ENCODE data around the gene NCAM2.

Gene NCAM2

DNA sequence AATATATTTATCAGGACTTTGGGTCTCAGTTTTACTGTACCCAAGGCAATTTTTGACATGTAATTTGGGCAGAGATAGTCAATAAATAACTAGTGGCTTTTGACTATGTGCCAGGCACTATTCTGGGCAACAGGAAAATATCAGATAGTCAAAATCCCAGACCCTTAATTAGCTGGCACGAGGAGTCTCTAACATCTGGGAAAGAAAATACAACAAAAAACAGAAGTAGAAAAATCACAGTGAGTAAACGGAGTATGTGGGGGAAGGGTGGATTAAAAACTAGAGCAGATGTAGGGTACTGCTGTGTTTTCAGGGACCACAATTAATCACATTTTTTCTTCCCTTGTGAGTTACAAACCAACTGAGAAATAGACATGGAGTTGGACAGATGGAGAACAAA is 217.8 kb downstream of the NCAM2 start:
- DNase-seq (ENCODE audit: low read depth in 2 of 2), result no peak

DNA sequence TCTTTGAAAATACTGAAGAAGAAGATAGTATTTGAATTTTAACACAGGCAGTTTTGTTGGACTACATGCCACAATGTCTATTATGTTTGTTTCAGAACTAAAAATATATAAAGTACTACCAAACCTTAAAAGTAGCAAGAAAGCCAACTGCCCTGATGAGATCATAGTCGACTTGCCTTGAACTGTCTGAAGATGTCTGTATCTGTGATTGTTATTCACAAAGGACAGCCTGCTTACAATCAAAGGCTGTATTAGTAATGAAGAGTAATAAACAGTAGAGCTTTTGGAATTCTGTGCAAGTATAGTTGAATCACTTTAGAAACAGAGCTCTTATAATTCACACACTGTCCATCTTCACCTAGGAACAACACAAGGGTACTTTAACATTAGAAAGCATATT is 228.3 kb downstream of the NCAM2 start:
- no peak for DNase-seq (ENCODE audit: low read depth in 2 of 2)

- DNase-seq (ENCODE audit: low read depth in 2 of 2), result no peak
Observed at GRCh38 chr21:21230672-21231071, 232.5 kb downstream of the NCAM2 start.

DNA sequence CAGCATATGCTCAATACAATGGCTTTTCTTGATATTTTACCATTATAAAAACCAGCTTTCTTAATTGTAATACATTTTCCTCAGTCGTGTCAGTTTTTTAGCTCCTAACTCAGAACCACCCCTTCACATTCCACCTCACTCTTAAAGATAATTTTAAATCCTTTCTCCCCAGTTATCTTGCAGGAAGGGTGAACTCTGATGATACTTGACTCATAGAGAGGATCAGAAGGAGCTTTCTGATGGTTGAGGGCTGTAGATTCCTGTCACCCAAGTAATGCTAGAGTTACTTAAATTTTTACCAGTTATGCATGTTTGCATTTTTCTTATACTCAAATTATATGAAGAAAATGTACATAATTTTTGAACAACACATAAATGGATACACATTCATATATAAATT is 233.7 kb downstream of the NCAM2 start:
- DNase-seq (ENCODE audit: low read depth in 2 of 2), result no peak

- no peak for DNase-seq (ENCODE audit: low read depth in 2 of 2)
Observed at GRCh38 chr21:21232320-21232719, 234.1 kb downstream of the NCAM2 start.

GRCh38 chr21:21233051-21233450 is 234.8 kb downstream of the NCAM2 start:
- DNase-seq (ENCODE audit: low read depth in 2 of 2), result no peak

GRCh38 chr21:21236996-21237395 is 238.8 kb downstream of the NCAM2 start:
- DNase-seq (ENCODE audit: low read depth in 2 of 2), result no peak

DNA sequence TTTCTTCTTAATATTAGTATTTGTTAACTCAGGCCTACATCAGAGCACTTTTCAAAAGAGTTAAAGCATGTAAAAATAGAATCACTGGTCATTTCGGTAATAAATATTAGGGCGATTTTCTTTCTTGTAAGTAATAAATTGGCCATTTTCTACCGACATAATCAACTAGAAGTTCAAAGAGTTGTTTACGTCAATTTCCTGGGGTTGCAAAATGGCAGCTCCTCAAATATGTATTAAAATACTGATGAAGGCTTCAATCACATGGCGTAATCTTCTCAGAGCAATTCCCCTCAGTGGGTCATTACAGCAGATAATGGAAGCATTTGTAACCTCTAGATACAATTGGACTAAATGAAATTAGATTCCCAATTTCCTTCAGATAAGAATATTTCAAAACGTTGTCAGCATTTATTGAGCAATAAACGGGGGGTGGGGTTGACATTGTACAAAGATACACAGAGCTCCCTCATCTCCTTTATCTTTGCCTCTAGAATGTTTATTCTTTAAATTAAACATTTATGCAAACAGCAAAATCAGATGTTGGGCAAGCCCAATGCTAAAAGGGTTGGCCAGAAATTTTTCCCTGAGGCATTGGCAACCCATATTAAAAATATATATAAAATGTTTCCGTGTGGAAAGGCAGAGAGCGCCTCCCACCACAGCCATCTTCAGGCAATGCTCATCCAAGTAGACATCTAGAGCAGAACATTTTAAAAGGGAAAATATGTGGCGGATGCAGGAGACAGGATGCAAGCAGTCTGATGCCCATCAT is 240.6 kb downstream of the NCAM2 start:
- no peak for DNase-seq (ENCODE audit: low read depth in 2 of 2)

DNA sequence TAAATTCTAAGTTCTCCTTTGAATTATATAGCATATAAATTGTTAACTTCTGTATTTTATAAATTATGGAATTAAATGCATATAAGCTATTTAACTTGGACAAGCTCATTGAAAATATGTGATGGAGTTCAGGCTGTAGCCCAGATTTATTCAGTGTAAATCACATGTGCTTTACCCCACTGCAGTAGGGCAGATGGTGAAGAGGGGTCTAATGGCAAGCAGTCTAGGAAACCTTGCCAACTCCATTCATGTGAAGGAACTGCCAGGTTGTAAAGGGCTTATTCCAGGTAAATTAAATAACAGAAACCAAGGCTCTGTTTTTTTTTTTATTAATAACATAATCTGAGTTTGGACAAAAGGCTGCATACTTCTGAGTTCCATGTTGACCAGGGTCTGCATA is 243.2 kb downstream of the NCAM2 start:
- DNase-seq (ENCODE audit: low read depth in 2 of 2), result no peak

DNA sequence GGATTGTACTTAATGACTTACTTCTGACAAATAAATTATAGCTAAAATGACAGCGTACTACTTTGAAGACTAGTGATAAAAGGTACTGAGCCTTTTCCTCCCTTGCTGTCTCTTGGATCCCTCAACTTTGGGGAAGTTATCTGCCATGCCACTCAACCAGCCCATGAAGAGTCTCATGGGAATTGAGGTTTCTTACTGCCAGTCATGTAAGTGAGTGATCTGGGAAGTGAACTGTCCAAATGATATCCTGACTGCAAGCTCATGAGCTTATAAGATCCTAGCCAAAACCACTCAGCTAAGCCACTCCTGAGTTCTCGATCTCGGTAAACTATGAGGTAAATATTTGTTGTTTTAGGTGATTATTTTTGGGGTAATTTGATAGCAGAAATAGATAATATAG is 247.8 kb downstream of the NCAM2 start:
- no peak for DNase-seq (ENCODE audit: low read depth in 2 of 2)

DNA sequence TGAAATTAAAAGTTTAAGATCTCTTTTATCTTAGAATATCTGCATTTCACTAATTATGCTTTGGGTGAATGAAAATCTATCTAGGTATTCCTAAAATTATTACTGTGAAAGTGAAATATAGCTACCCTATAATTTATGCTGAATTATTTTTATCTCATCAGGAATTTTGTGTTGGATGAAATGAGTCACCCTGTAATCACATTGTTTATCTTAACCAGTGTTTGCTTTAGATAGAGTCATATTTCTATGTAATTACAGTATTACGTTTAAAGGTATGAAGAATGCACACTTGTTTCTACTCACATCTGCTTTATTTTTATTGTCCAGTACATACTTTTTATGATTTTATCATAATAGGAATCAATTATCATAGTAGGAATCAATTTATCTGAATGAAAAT is 249.2 kb downstream of the NCAM2 start:
- DNase-seq (ENCODE audit: low read depth in 2 of 2), result no peak

DNA sequence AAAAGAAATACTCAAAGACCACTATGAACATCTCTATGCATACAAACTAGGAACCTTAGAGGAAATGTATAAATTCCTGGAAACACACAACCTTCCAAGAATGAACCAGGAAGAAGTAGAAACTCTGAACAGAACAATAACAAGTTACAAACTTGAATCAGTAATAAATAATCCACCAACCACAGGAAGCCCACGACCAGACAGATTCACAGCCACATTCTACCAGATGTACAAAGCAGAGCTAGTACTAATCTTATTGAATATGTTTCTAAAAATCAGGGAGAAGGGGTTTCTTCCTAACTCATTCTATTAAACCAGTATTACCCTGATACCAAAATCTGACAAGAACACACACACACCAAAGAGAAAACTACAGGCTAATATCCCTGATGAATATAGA is 263.8 kb downstream of the NCAM2 start:
- DNase-seq (ENCODE audit: low read depth in 2 of 2), result no peak

- DNase-seq (ENCODE audit: low read depth in 2 of 2), result no peak
Observed at GRCh38 chr21:21268061-21268471, 269.9 kb downstream of the NCAM2 start.

- no peak for DNase-seq (ENCODE audit: low read depth in 2 of 2)
Observed at GRCh38 chr21:21268885-21269284, 270.7 kb downstream of the NCAM2 start.

DNA sequence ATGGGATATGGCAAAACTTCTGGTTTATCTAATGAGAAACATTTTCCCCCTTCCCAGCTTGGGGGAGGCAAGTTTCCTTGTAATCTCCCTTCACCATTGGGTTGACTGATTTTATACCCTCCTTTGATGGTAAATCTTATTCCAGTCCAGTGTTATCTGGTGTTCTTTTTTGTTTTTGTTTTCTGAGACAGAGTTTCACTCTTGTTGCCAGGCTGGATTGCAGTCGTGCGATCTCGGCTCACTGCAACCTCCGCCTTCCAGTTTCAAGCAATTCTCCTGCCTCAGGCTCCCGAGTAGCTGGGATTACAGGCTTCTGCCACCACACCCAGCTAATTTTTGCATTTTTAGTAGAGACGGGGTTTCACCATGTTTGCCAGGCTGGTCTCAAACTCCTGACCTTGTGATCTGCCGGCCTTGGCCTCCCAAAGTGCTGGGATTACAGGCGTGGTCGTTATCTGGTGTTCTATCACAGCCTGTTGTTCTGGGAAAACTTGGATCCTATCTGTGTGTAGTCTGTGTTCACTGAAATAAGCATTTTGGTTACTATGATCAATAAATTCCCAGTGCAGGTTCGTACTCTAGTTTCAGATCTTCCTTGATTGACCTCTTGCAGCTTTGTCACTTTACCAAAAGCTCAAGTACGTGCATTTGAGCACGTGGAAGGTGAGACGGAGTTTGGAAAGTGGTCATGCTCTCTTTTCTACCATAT is 281.1 kb downstream of the NCAM2 start:
- no peak for DNase-seq (ENCODE audit: low read depth in 2 of 2)

GRCh38 chr21:21283810-21284209 is 285.6 kb downstream of the NCAM2 start:
- DNase-seq (ENCODE audit: low read depth in 2 of 2), result no peak

GRCh38 chr21:21286170-21286798 is 288.1 kb downstream of the NCAM2 start:
- DNase-seq (ENCODE audit: low read depth in 2 of 2), result no peak

DNA sequence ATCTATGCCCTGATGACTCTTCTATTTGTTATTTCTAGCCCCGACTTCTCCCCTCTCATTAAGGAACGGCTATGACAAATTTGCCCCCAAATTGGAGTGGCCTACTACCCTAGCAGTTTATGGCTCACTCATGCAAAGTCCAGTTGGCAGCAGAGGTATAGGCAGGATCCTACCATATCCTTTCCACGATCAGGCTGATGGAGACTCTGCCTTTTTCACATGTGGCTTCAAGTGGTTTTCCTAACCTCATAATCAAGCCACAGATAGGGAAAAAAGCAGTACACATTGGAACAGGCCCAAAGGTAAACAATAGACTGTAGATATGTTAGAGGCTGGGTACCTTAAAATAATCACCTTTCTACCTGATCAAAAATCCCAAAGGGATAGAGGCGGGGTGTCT is 292.5 kb downstream of the NCAM2 start:
- no peak for DNase-seq (ENCODE audit: low read depth in 2 of 2)

DNA sequence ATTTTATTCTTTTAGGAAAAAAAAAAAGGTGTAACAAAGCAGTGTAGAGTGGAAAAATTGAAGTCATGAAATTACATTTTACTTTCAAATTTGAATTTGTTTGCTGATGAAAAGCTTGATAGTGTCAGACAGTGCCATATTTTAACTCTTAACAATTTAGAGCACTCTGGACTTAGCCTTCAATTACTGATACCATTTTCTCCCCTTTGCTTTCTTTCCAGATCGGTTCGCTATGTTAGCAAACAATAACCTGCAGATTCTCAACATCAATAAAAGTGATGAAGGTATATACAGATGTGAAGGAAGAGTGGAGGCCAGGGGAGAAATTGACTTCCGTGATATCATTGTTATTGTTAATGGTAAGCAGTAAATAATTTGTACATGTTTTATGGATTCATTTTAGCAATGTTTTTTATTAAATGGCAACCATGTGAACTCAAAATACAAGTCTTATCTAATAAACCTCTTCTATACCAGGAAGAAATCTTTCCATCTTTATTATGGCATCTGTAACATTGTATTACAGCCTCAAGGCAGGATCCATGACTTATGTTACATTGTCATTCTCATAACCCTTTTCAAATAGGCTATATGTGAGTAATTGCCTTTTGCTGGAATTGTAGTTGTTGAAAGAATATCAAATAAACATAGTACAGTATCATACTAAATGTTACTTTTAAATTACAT is 293.8 kb downstream of the NCAM2 start:
- DNase-seq (ENCODE audit: low read depth in 2 of 2), result no peak

GRCh38 chr21:21295303-21295702 is 297.1 kb downstream of the NCAM2 start:
- no peak for DNase-seq (ENCODE audit: low read depth in 2 of 2)

GRCh38 chr21:21297211-21297610 is 299.0 kb downstream of the NCAM2 start:
- no peak for DNase-seq (ENCODE audit: low read depth in 2 of 2)

DNA sequence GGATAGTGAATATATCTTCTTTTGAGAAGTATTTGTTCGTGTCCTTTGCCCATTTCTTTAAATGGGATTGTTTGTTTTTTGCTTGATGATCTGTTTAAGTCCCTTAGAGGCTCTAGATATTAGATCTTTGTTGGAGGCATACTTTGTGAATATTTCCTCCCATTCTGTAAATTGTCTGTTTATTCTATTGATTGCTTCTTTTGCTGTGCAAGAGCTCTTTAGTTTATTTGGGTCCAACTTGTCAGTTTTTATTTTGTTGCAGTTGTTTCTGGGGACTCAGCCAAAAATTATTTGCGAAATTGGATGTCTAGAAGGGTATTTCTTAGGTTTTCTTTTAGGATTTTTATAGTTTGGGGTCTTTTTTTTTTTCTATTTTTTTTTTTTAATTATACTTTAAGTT is 302.8 kb downstream of the NCAM2 start:
- DNase-seq (ENCODE audit: low read depth in 2 of 2), result no peak

Data from stimulated activated CD8-positive, alpha-beta memory T cell treated with anti-CD3 and anti-CD28 coated beads, Interleukin-7, amount 100 ng/mL, for 1 hour (primary cell).